HG03342 (cell line): ENCODE results near the gene OBSL1.

Experiments
- ATAC-seq: cut with Tn5 transposase; IDR thresholded peaks from one replicate; pipeline ENCODE4 v1.9.1; 2021; ENCODE audit warnings: mild to moderate bottlenecking, moderate library complexity; ENCODE audit not compliant: unreplicated experiment

Gene OBSL1

GRCh38 chr2:219597552-219598307 is 26.4 kb upstream of the OBSL1 start, which contains the start of gene STK11IP:
TSS of gene STK11IP (plus strand) at chr2:219597857. CDS start at chr2:219598120, 263 bp downstream.
- peak; percentile 91 for ATAC-seq

GRCh38 chr2:219596954-219597551 is 25.7 kb upstream of the OBSL1 start:
- ATAC-seq, result peak; percentile 13

- no peak for ATAC-seq
These were observed 23.9 kb upstream of the OBSL1 start for GRCh38 chr2:219595256-219595655.

GRCh38 chr2:219593154-219593553 is 21.8 kb upstream of the OBSL1 start:
- no peak for ATAC-seq

- no peak for ATAC-seq
These were observed 21.4 kb upstream of the OBSL1 start for GRCh38 chr2:219592736-219593135.

- no peak for ATAC-seq
These were observed 19.8 kb upstream of the OBSL1 start for GRCh38 chr2:219591091-219591490.

- no peak for ATAC-seq
These were observed 10.0 kb upstream of the OBSL1 start for GRCh38 chr2:219581346-219581745.

GRCh38 chr2:219578811-219579613 is 7.7 kb upstream of the OBSL1 start:
- ATAC-seq, result no peak

- ATAC-seq, result no peak
These were observed 5.4 kb upstream of the OBSL1 start for GRCh38 chr2:219576505-219577388.

- no peak for ATAC-seq
These were observed 4.5 kb upstream of the OBSL1 start for GRCh38 chr2:219575566-219576504.

- no peak for ATAC-seq
These were observed 3.4 kb upstream of the OBSL1 start for GRCh38 chr2:219574484-219575311.

- ATAC-seq, result no peak
These were observed 1.8 kb upstream of the OBSL1 start for GRCh38 chr2:219573166-219573565.

- no peak for ATAC-seq
These were observed 1.1 kb upstream of the OBSL1 start, which contains the start of gene INHA for GRCh38 chr2:219572237-219573001. TSS of gene INHA (plus strand) at chr2:219572310. CDS start at chr2:219572375, 65 bp downstream.

- ATAC-seq, result no peak
These were observed 422 bp downstream of the OBSL1 start for GRCh38 chr2:219570924-219571310.

GRCh38 chr2:219570194-219570923 is 980 bp downstream of the OBSL1 start:
- ATAC-seq, result no peak

- no peak for ATAC-seq
These were observed 1.7 kb downstream of the OBSL1 start for GRCh38 chr2:219569635-219570034.

- no peak for ATAC-seq
These were observed 2.3 kb downstream of the OBSL1 start for GRCh38 chr2:219569041-219569440.
